GM19468 (cell line): ENCODE results near the gene ASIC3.

ENCODE experiments used
- ATAC-seq: cut with Tn5 transposase; IDR thresholded peaks from one replicate; pipeline ENCODE4 v1.9.1; 2021; ENCODE audit warnings: mild to moderate bottlenecking, moderate library complexity, moderate number of reproducible peaks; ENCODE audit not compliant: unreplicated experiment; ENCODE audit errors: extremely low read depth

The ASIC3 gene

GRCh38 chr7:151095828-151096475, 47.6 kb downstream of the ASIC3 start:
- no peak for ATAC-seq

DNA sequence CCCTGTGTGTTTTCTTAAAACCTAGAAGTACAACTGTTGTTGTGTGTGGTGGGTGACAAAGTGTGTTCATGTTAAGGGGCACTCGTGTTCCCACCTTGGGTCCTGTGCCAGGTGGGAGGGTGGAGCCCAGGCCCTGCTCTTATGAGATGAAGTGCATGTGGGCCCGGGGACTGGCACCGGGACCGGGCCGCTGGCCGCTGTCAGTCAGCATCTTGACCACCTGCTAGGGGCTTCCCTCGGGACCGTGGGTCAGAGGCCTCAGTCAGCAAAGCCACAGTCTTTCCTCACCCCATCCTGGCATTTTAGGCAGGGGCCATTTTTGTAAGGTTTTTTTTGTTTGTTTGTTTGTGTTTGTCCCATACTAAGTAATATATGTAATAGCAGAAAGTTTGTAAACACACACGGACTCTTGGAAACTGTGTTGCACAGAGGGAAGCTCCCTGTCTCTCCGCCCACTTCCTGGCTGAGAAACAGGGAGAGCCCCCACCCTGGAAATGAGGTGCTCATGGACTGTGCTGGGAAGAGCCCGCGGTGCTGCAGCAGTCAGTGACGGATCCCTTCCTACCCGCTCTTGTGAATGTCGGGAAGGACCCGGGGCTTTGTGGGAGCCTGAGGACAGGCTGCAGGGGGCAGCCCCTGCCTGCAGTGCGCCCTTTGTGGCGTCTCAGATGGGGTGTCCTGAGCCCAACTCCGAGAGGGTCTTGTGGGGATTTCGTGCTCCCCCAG, 51.3 kb downstream of the ASIC3 start:
- ATAC-seq, result no peak

- ATAC-seq, result no peak
These were observed 52.6 kb downstream of the ASIC3 start for GRCh38 chr7:151100921-151101320.

DNA sequence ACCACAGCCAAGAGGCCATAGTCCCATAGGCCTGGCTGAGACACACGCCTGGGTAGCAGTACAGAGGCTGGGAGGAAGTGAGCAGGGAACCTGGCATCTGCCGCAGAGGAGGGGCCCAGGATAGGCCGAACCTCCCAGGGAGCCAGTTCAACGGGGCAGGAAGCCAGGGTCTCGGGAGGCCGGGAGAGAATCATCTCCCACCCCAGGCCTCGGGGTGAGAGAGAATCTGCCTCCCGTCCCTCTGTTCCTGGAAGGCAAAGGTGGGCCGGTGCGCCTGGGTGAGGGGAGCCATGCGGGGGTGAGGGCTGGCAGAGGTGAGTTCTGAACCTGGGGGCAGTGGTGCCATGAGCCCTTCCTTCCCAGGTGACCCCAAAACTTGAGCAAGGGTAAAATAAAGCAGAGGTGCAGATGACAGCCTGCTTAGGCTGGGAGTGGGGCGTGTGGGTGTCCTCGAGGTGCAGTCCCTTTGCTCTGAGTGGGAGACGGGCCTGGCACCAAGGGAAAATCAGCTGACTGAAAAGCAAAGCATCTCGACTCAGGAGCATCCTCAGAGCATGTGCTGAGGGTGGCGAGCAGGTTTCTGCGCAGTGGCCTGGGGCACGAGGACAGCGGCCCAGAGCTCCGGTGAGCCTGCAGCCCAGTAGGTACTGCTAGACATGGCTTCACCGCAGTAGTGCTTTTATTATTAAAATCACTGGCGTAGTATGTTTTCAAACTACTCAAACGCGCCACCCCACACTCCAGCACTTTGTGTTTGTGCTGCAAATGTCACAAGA, 53.5 kb downstream of the ASIC3 start:
- no peak for ATAC-seq
